HCEC 1CT (cell line): Measurements from ENCODE around the gene GOLGA3.
"Not testable (repeated sequence)": the region's sequence is repeated elsewhere in the genome, so short reads cannot be mapped to it uniquely, and the experiment has no call there.

Source experiments
- DNase-seq: peaks from one replicate; pipeline ENCODE4 v3.0.0-alpha.2; 2017

GOLGA3 gene

GRCh38 chr12:132775502-132776229, 53.0 kb downstream of the GOLGA3 start:
- DNase-seq: no peak

- no peak for DNase-seq
These were observed 53.9 kb downstream of the GOLGA3 start for GRCh38 chr12:132774646-132775275.

GRCh38 chr12:132774159-132774558, 54.5 kb downstream of the GOLGA3 start:
- no peak for DNase-seq

GRCh38 chr12:132773077-132773955, 55.4 kb downstream of the GOLGA3 start:
- DNase-seq: no peak

- DNase-seq: no peak
These were observed 56.1 kb downstream of the GOLGA3 start for GRCh38 chr12:132772606-132773005.

GRCh38 chr12:132771126-132771838, 57.4 kb downstream of the GOLGA3 start:
- peak; percentile 13 for DNase-seq

GRCh38 chr12:132766380-132767085, 62.1 kb downstream of the GOLGA3 start:
- no peak for DNase-seq

- DNase-seq: no peak
These were observed 63.3 kb downstream of the GOLGA3 start for GRCh38 chr12:132765361-132765760.

- no peak for DNase-seq
These were observed 64.4 kb downstream of the GOLGA3 start for GRCh38 chr12:132764231-132764630.

GRCh38 chr12:132761921-132762583, 66.6 kb downstream of the GOLGA3 start:
- peak; percentile 86 for DNase-seq

- peak; percentile 74 for DNase-seq
These were observed 67.4 kb downstream of the GOLGA3 start, which contains the start of gene ANKLE2 for GRCh38 chr12:132761032-132761920. TSS of gene ANKLE2 (minus strand) at chr12:132761832. CDS start at chr12:132761798, 34 bp downstream.

GRCh38 chr12:132759359-132759758, 69.3 kb downstream of the GOLGA3 start:
- no peak for DNase-seq

GRCh38 chr12:132758825-132759224, 69.8 kb downstream of the GOLGA3 start:
- DNase-seq: not testable (repeated sequence)

- no peak for DNase-seq
These were observed 74.3 kb downstream of the GOLGA3 start for GRCh38 chr12:132754160-132754932.

- DNase-seq: not testable (repeated sequence)
These were observed 75.0 kb downstream of the GOLGA3 start for GRCh38 chr12:132753670-132754069.

- DNase-seq: no peak
These were observed 80.3 kb downstream of the GOLGA3 start for GRCh38 chr12:132748319-132748718.

GRCh38 chr12:132747896-132748295, 80.8 kb downstream of the GOLGA3 start:
- DNase-seq: no peak

GRCh38 chr12:132747395-132747794, 81.3 kb downstream of the GOLGA3 start:
- DNase-seq: no peak

GRCh38 chr12:132746613-132747012, 82.1 kb downstream of the GOLGA3 start:
- no peak for DNase-seq

- DNase-seq: no peak
These were observed 84.8 kb downstream of the GOLGA3 start for GRCh38 chr12:132743831-132744230.
